Transverse colon (tissue), 4 donors: ENCODE results near the gene NAT16.

ENCODE experiments used
- CTCF ChIP-seq, 5 experiments: fragments of 200-600 bp in 3 of 5; fragments of 450-650 bp in 2 of 5; sonication (generic) in 3 of 5; IDR thresholded peaks; 1 replicate in 2 of 5; 2 replicates in 3 of 5; pipeline ENCODE4 v1.5.1; 2016 to 2017; ENCODE audit warnings: antibody characterized with exemption in 5 of 5, inconsistent platforms in 3 of 5, mild to moderate bottlenecking in 2 of 5, moderate library complexity in 1 of 5
- POLR2A ChIP-seq: fragments of 450-650 bp; IDR thresholded peaks from one replicate; pipeline ENCODE4 v1.6.1; 2016; ENCODE audit warnings: antibody characterized with exemption, mild to moderate bottlenecking, moderate library complexity
- POLR2AphosphoS5 ChIP-seq, 3 donors: sonication (generic); formaldehyde crosslinking; IDR thresholded peaks; one replicate each; pipeline ENCODE4 v1.6.1; 2016; ENCODE audit warnings: antibody characterized with exemption in 3 of 3

GRCh38 chr7:101220295-101220694 lies 40.2 kb upstream of the NAT16 start:
- TF ChIP-seq CTCF (IDR thresholded peaks at IDR 0.05) (no peak), POLR2A (no peak), POLR2AphosphoS5 (IDR thresholded peaks at IDR 0.05) (no peak)
